Activated naive CD4-positive, alpha-beta T cell treated with anti-CD3 and anti-CD28 coated beads, Interleukin-2, amount 50 U/mL, for 24 hours (primary cell): ENCODE measurements around the gene SMIM45.
A peak's percentile ranks its signal among the peaks of the same experiment; 100 is the strongest.

Experiments used
- H3K27ac Mint-ChIP-seq: one replicate; pipeline ENCODE4 v1.8.0; 2021; ENCODE audit warnings: mild to moderate bottlenecking, mixed read lengths
- H3K27me3 Mint-ChIP-seq: one replicate; pipeline ENCODE4 v1.8.0; 2021; ENCODE audit warnings: mixed read lengths
- H3K36me3 Mint-ChIP-seq: one replicate; pipeline ENCODE4 v1.8.0; 2021; ENCODE audit warnings: mixed read lengths
- H3K4me1 Mint-ChIP-seq: one replicate; pipeline ENCODE4 v1.8.0; 2021; ENCODE audit warnings: mixed read lengths
- H3K4me3 Mint-ChIP-seq: one replicate; pipeline ENCODE4 v1.8.0; 2021; ENCODE audit warnings: mild to moderate bottlenecking, mixed read lengths
- H3K9me3 Mint-ChIP-seq: one replicate; pipeline ENCODE4 v1.8.0; 2021; ENCODE audit warnings: mixed read lengths

SMIM45 gene

GRCh38 chr22:41969110-41969646 lies 17.2 kb downstream of the SMIM45 start, which contains the start of gene SEPTIN3:
Gene SEPTIN3 (plus strand): TSS chr22:41969443. CDS start chr22:41971493, 2,050 bp downstream.
- Mint-ChIP-seq H3K4me1 (no peaks in the 10 kb centered on the region), H3K27ac (no peak within 1 kb of the TSS), H3K27me3 (peaks cover 7% of the 10 kb centered on the region), H3K4me3 (no peak within 1 kb of the TSS), H3K9me3 (no peaks in the 10 kb centered on the region), H3K36me3 (no peaks in the 10 kb centered on the region)

GRCh38 chr22:41970601-41971000 lies 18.7 kb downstream of the SMIM45 start:
- Mint-ChIP-seq H3K4me1 (peaks cover 1% of the 10 kb centered on the region), H3K4me3 (no peak overlapping the region), H3K9me3 (no peaks in the 10 kb centered on the region), H3K27ac (no peak overlapping the region), H3K27me3 (peaks cover 15% of the 10 kb centered on the region), H3K36me3 (no peaks in the 10 kb centered on the region)

- H3K27ac Mint-ChIP-seq: no peak overlapping the region
- H3K27me3 Mint-ChIP-seq: peaks cover 22% of the 10 kb centered on the region
These were observed 19.5 kb downstream of the SMIM45 start for GRCh38 chr22:41971431-41971830.

GRCh38 chr22:41974691-41975290 lies 22.8 kb downstream of the SMIM45 start:
- Mint-ChIP-seq H3K27ac (no peak overlapping the region), H3K27me3 (peaks cover 28% of the 10 kb centered on the region), H3K4me1 (peaks cover 8% of the 10 kb centered on the region), H3K36me3 (no peaks in the 10 kb centered on the region), H3K9me3 (no peaks in the 10 kb centered on the region), H3K4me3 (peak overlapping the region; percentile 39)

More at GRCh38 chr22:41971431-41971830, 19.5 kb downstream of the SMIM45 start:
- H3K36me3 Mint-ChIP-seq: no peaks in the 10 kb centered on the region
- H3K4me3 Mint-ChIP-seq: no peak overlapping the region
- H3K9me3 Mint-ChIP-seq: no peaks in the 10 kb centered on the region
- H3K4me1 Mint-ChIP-seq: peaks cover 8% of the 10 kb centered on the region

GRCh38 chr22:41975299-41976069 lies 23.5 kb downstream of the SMIM45 start:
- H3K4me3 Mint-ChIP-seq: peak overlapping the region; percentile 79
- no peaks in the 10 kb centered on the region for H3K9me3 Mint-ChIP-seq
- H3K27me3 Mint-ChIP-seq: peaks cover 28% of the 10 kb centered on the region
- H3K27ac Mint-ChIP-seq: peak overlapping the region; percentile 17
- peaks cover 8% of the 10 kb centered on the region for H3K4me1 Mint-ChIP-seq
- H3K36me3 Mint-ChIP-seq: no peaks in the 10 kb centered on the region

GRCh38 chr22:41976070-41976901 lies 24.3 kb downstream of the SMIM45 start:
- H3K4me3 Mint-ChIP-seq: peak overlapping the region; percentile 79
- no peaks in the 10 kb centered on the region for H3K36me3 Mint-ChIP-seq
- H3K27ac Mint-ChIP-seq: no peak overlapping the region
- no peaks in the 10 kb centered on the region for H3K9me3 Mint-ChIP-seq
- H3K4me1 Mint-ChIP-seq: peaks cover 8% of the 10 kb centered on the region
- H3K27me3 Mint-ChIP-seq: peaks cover 25% of the 10 kb centered on the region

GRCh38 chr22:41976961-41977566 lies 25.1 kb downstream of the SMIM45 start:
- Mint-ChIP-seq H3K9me3 (no peaks in the 10 kb centered on the region), H3K36me3 (no peaks in the 10 kb centered on the region), H3K4me1 (peaks cover 8% of the 10 kb centered on the region), H3K27ac (no peak overlapping the region), H3K27me3 (peaks cover 25% of the 10 kb centered on the region), H3K4me3 (peak overlapping the region; percentile 23)

- Mint-ChIP-seq H3K27me3 (peaks cover 20% of the 10 kb centered on the region), H3K4me3 (no peak overlapping the region), H3K4me1 (peaks cover 8% of the 10 kb centered on the region), H3K9me3 (no peaks in the 10 kb centered on the region), H3K27ac (no peak overlapping the region), H3K36me3 (no peaks in the 10 kb centered on the region)
These were observed 26.8 kb downstream of the SMIM45 start for GRCh38 chr22:41978732-41979131.

GRCh38 chr22:41979423-41980250 lies 27.7 kb downstream of the SMIM45 start:
- Mint-ChIP-seq H3K27ac (no peak overlapping the region), H3K36me3 (no peaks in the 10 kb centered on the region), H3K9me3 (no peaks in the 10 kb centered on the region), H3K4me1 (peaks cover 8% of the 10 kb centered on the region), H3K4me3 (no peak overlapping the region), H3K27me3 (peaks cover 20% of the 10 kb centered on the region)

- Mint-ChIP-seq H3K9me3 (no peaks in the 10 kb centered on the region), H3K27me3 (peaks cover 2% of the 10 kb centered on the region), H3K36me3 (no peaks in the 10 kb centered on the region), H3K27ac (no peak overlapping the region), H3K4me3 (no peak overlapping the region), H3K4me1 (no peaks in the 10 kb centered on the region)
These were observed 30.9 kb downstream of the SMIM45 start for GRCh38 chr22:41982865-41983264.

- no peaks in the 10 kb centered on the region for H3K4me1 Mint-ChIP-seq
- no peaks in the 10 kb centered on the region for H3K9me3 Mint-ChIP-seq
- H3K27me3 Mint-ChIP-seq: no peaks in the 10 kb centered on the region
- H3K4me3 Mint-ChIP-seq: no peak overlapping the region
- no peaks in the 10 kb centered on the region for H3K36me3 Mint-ChIP-seq
- H3K27ac Mint-ChIP-seq: no peak overlapping the region
These were observed 31.8 kb downstream of the SMIM45 start for GRCh38 chr22:41983513-41984405.

- H3K4me3 Mint-ChIP-seq: no peak overlapping the region
- H3K4me1 Mint-ChIP-seq: no peaks in the 10 kb centered on the region
- H3K27me3 Mint-ChIP-seq: no peaks in the 10 kb centered on the region
- H3K36me3 Mint-ChIP-seq: no peaks in the 10 kb centered on the region
- no peaks in the 10 kb centered on the region for H3K9me3 Mint-ChIP-seq
- no peak overlapping the region for H3K27ac Mint-ChIP-seq
These were observed 35.3 kb downstream of the SMIM45 start for GRCh38 chr22:41987276-41987675.

GRCh38 chr22:41989246-41989645 lies 37.3 kb downstream of the SMIM45 start:
- Mint-ChIP-seq H3K36me3 (no peaks in the 10 kb centered on the region), H3K4me1 (no peaks in the 10 kb centered on the region), H3K27ac (no peak overlapping the region), H3K4me3 (no peak overlapping the region), H3K27me3 (no peaks in the 10 kb centered on the region), H3K9me3 (no peaks in the 10 kb centered on the region)

GRCh38 chr22:41991111-41991510 lies 39.2 kb downstream of the SMIM45 start:
- no peaks in the 10 kb centered on the region for H3K36me3 Mint-ChIP-seq
- no peak overlapping the region for H3K4me3 Mint-ChIP-seq
- H3K27ac Mint-ChIP-seq: no peak overlapping the region
- H3K4me1 Mint-ChIP-seq: no peaks in the 10 kb centered on the region
- no peaks in the 10 kb centered on the region for H3K9me3 Mint-ChIP-seq
- no peaks in the 10 kb centered on the region for H3K27me3 Mint-ChIP-seq
